ENCODE measurements around the gene ARID1B. TPM values are rescaled to one million over a fixed set of nuclear protein-coding genes. Genes with fewer than 3 reads are reported as not detected.

ARID1B gene
- total and polyA plus RNA-seq, 9 of the 15 experiments (the other 6 are each of a cell fraction or from before 2014, with no cell fraction given): 12.5 to 50.5 (median 25.8) TPM

DNA sequence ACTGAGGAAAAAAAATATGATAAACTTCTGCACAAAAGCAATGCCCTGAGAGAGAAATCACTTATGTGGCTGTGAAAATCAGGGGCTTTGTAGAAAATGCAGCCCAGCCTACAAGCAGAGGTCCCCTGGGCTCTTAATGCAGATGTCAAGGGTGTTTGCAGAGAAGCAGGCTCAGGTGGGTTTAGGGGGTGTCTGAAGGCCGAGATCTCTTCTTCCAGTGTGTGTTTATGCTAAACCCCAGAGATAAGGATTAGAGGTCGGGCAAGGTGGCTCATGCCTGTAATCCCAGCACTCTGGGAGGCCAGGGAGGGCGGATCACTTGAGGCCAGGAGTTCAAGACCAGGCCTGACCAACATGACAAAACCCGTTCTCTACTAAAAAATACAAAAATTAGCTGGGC, 467.6 kb downstream of the ARID1B start:
- in situ Hi-C loops (cut with MboI): no loop called here
- CTCF ChIA-PET (ENCODE audit: low intra/inter-chr PET ratio): no interaction called here
- Histone ChIP-seq H3K9me3 (replicated peaks; ENCODE audit: control insufficient read depth, insufficient read depth, low read depth, low read length) (no peaks in the 10 kb centered on the region), H3K27me3 (ENCODE audit: control insufficient read depth in 2 of 2, insufficient read depth in 2 of 2, low read length in 2 of 2) (peaks cover 4 to 5% of the 10 kb centered on the region in 2 experiments; a peak in 2 of 5 replicates), H3K4me1 (replicated peaks in 1 of 2; ENCODE audit: control insufficient read depth in 2 of 2, insufficient read depth in 2 of 2, low read length in 2 of 2) (peaks cover 20 to 37% of the 10 kb centered on the region in 2 experiments), H3K79me2 (ENCODE audit: control insufficient read depth, insufficient read depth, low read length) (no peaks in the 10 kb centered on the region), H3K4me2 (ENCODE audit: insufficient read depth, low read length) (no peak overlapping the region), H3K4me3 (no peak overlapping the region), H2AFZ (ENCODE audit: low read depth, low read length) (no peak overlapping the region), H3K9ac (ENCODE audit: insufficient read depth in 1 of 2, low read depth in 2 of 2, low read length in 2 of 2) (no peak overlapping the region; a peak in 1 of 4 replicates), H3K36me3 (ENCODE audit: control insufficient read depth, insufficient read depth, low read length) (no peaks in the 10 kb centered on the region), H3K9me1 (ENCODE audit: control insufficient read depth, insufficient read depth, low read length) (no peaks in the 10 kb centered on the region), H3K27ac (ENCODE audit: extremely low read depth, low read depth, low read length) (no peak overlapping the region), H4K20me1 (replicated peaks; ENCODE audit: control insufficient read depth, insufficient read depth, low read length) (no peaks in the 10 kb centered on the region)
- 29% methylated on average over 4 of the region's 4 CpGs for WGBS (ENCODE audit: insufficient coverage, low coverage, missing lambda C conversion rate)
- intact Hi-C loops (cut with micrococcal nuclease): no loop called here
- DNase-seq (ENCODE audit: extremely low read depth in 1 of 4, low spot score in 3 of 4): no peak
- no peak for ATAC-seq
- BruUV-seq (replicated peaks): no TSS peak
- TF ChIP-seq CBFA2T3 (IDR thresholded peaks at IDR 0.05) (0 out of 2 replicates have a peak, but pooled peaks have one; percentile 5), ZNF408 (CRISPR knock-in tag; IDR thresholded peaks at IDR 0.05; ENCODE audit: low read depth) (no peak)
- no peak for FAIRE-seq
- POLR2A ChIA-PET: interaction anchor here (0.6 to 1.9 kb wide), 3 partner anchors 11 to 27 kb away, joined by 3 to 7 read pairs (median 6); no protein-coding TSS in a partner anchor

DNA sequence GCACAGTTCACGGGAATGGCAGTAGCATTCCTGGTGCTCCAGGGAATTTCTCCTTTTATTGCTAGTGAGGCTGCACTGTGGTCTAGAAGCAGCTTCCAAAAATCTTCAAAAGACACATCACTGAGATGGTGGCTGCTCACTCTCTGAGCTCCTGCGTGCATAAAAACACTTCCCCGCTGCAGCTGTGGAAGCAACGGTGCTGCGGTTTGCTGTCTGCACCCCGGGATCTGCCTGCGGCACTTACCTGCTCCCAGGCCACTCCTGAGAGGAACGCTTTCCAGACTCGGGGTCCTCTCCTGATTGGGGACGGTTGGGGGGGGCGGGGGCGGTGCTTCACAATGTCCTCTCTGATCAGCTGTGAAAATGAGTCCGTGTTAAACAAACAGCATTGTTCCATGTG, 468.3 kb downstream of the ARID1B start:
- H3K79me2 ChIP-seq (ENCODE audit: control insufficient read depth, insufficient read depth, low read length): no peaks in the 10 kb centered on the region
- POLR2A ChIA-PET: interaction anchor here (0.6 to 1.9 kb wide), 3 partner anchors 15 to 56 kb away, joined by 3 to 6 read pairs (median 3); no protein-coding TSS in a partner anchor
- FAIRE-seq (no peak), DNase-seq (ENCODE audit: extremely low read depth in 1 of 4, low spot score in 3 of 4) (no peak), ATAC-seq (no peak)
- in situ Hi-C loops (cut with MboI): no loop called here
- H3K4me3 ChIP-seq: no peak overlapping the region
- CTCF ChIA-PET (ENCODE audit: low intra/inter-chr PET ratio): no interaction called here
- no peaks in the 10 kb centered on the region for H3K9me1 ChIP-seq (ENCODE audit: control insufficient read depth, insufficient read depth, low read length)
- no peak overlapping the region for H3K27ac ChIP-seq (ENCODE audit: extremely low read depth, low read depth, low read length)
- H3K9me3 ChIP-seq (replicated peaks; ENCODE audit: control insufficient read depth, insufficient read depth, low read depth, low read length): no peaks in the 10 kb centered on the region
- H3K9ac ChIP-seq (ENCODE audit: insufficient read depth in 1 of 2, low read depth in 2 of 2, low read length in 2 of 2): no peak overlapping the region
- intact Hi-C loops (cut with micrococcal nuclease): no loop called here
- peaks cover 13 to 32% of the 10 kb centered on the region in 2 experiments; a peak in 3 of 5 replicates for H3K4me1 ChIP-seq (replicated peaks in 1 of 2; ENCODE audit: control insufficient read depth in 2 of 2, insufficient read depth in 2 of 2, low read length in 2 of 2)
- no peak overlapping the region for H3K4me2 ChIP-seq (ENCODE audit: insufficient read depth, low read length)
- WGBS (ENCODE audit: insufficient coverage, low coverage, missing lambda C conversion rate): 55% methylated on average over 12 of the region's 13 CpGs
- BruUV-seq (replicated peaks): no TSS peak
- H4K20me1 ChIP-seq (replicated peaks; ENCODE audit: control insufficient read depth, insufficient read depth, low read length): no peaks in the 10 kb centered on the region
- peak overlapping the region; percentile 61; the same call in 1 of the 2 replicates for H2AFZ ChIP-seq (ENCODE audit: low read depth, low read length)
- TF ChIP-seq SRSF1 (IDR thresholded peaks at IDR 0.05; ENCODE audit: low read depth, low read length) (no peak), ETV6 (IDR thresholded peaks at IDR 0.05; ENCODE audit: borderline replicate concordance in 1 of 2, low read depth in 2 of 2, low read length in 1 of 2) (no peak), ETV6 (CRISPR knock-in tag; IDR thresholded peaks at IDR 0.05; ENCODE audit: borderline replicate concordance) (no peak), FOXA3 (CRISPR knock-in tag; conservative IDR thresholded peaks at IDR 0.05 in 1 of 2, IDR thresholded peaks at IDR 0.05 in 1 of 2) (no peak), ELF1 (tag; IDR thresholded peaks at IDR 0.05) (no peak), TAF1 (IDR thresholded peaks at IDR 0.05; ENCODE audit: control insufficient read depth, extremely low read depth, insufficient read depth, low read length, severe bottlenecking) (no peak)
- TF ChIP-seq, protein P1, sequence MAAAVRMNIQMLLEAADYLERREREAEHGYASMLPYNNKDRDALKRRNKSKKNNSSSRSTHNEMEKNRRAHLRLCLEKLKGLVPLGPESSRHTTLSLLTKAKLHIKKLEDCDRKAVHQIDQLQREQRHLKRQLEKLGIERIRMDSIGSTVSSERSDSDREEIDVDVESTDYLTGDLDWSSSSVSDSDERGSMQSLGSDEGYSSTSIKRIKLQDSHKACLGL (CRISPR knock-in tag; IDR thresholded peaks at IDR 0.05; ENCODE audit: borderline replicate concordance, poor library complexity, severe bottlenecking): no peak
- H3K27me3 ChIP-seq (ENCODE audit: control insufficient read depth in 2 of 2, insufficient read depth in 2 of 2, low read length in 2 of 2): peaks cover 4 to 8% of the 10 kb centered on the region in 2 experiments; a peak in 2 of 5 replicates
- no peaks in the 10 kb centered on the region for H3K36me3 ChIP-seq (ENCODE audit: control insufficient read depth, insufficient read depth, low read length)
